Osteoblast (primary cell): ENCODE measurements around the gene SLC5A10. TPM values are rescaled to one million over a fixed set of nuclear protein-coding genes. Genes with fewer than 3 reads are reported as not detected.
"Not testable (repeated sequence)": the region's sequence is repeated elsewhere in the genome, so short reads cannot be mapped to it uniquely, and the experiment has no call there.

ENCODE experiments used
- DNase-seq: peaks from one replicate; pipeline ENCODE4 v3.0.0; 2011; ENCODE audit warnings: low spot score, mixed read lengths; ENCODE audit not compliant: insufficient read length; ENCODE audit errors: missing footprints
- H2AFZ ChIP-seq: 2 replicates; pipeline ENCODE4 v1.6.0; 2011; ENCODE audit warnings: mild to moderate bottlenecking, low read length
- H3K27ac ChIP-seq: 2 replicates; pipeline ENCODE4 v1.5.1; 2011; ENCODE audit warnings: mild to moderate bottlenecking, low read depth, low read length, moderate library complexity
- H3K27me3 ChIP-seq: 2 replicates; pipeline ENCODE4 v1.6.0; 2012; ENCODE audit warnings: mild to moderate bottlenecking, control low read depth, inconsistent platforms, low read length, moderate library complexity; ENCODE audit not compliant: insufficient read depth
- H3K36me3 ChIP-seq: 2 replicates; pipeline ENCODE4 v1.5.1; 2011; ENCODE audit warnings: mild to moderate bottlenecking, low read length, control low read depth, moderate library complexity; ENCODE audit not compliant: insufficient read depth
- H3K4me1 ChIP-seq: 2 replicates; pipeline ENCODE4 v1.5.1; 2011; ENCODE audit warnings: mild to moderate bottlenecking, low read length, control low read depth, moderate library complexity; ENCODE audit not compliant: insufficient read depth
- H3K4me2 ChIP-seq: 2 replicates; pipeline ENCODE4 v1.6.0; 2011; ENCODE audit warnings: mild to moderate bottlenecking, low read length; ENCODE audit not compliant: insufficient read depth
- H3K4me3 ChIP-seq: fragments of 200-600 bp; sonication (generic); 3 replicates; pipeline ENCODE4 v1.5.1; 2012; ENCODE audit warnings: mild to moderate bottlenecking, low read length, inconsistent platforms; ENCODE audit not compliant: insufficient read depth
- H3K79me2 ChIP-seq: 2 replicates; pipeline ENCODE4 v1.6.0; 2012; ENCODE audit warnings: mild to moderate bottlenecking, low read length, control low read depth, inconsistent platforms; ENCODE audit not compliant: insufficient read depth
- H3K9me3 ChIP-seq: 2 replicates; pipeline ENCODE4 v1.5.1; 2011; ENCODE audit warnings: low read depth, low read length, control low read depth
- H4K20me1 ChIP-seq: 2 replicates; pipeline ENCODE4 v1.6.0; 2012; ENCODE audit warnings: mild to moderate bottlenecking, low read length, control low read depth; ENCODE audit not compliant: insufficient read depth
- total RNA-seq: library from RNA; depleted of rRNA; stranded (reverse); fragments of >200 nt; gene quantifications from 2 replicates; pipeline ENCODE4 v1.2.3, GENCODE V29; 2012

The SLC5A10 gene
- total RNA-seq, 1 donor = not detected

- H3K4me2 ChIP-seq, H3K36me3 ChIP-seq, H3K4me3 ChIP-seq, H3K79me2 ChIP-seq, H4K20me1 ChIP-seq, H3K4me1 ChIP-seq, H3K9me3 ChIP-seq, H3K27me3 ChIP-seq, DNase-seq, H3K27ac ChIP-seq, H2AFZ ChIP-seq: not testable (repeated sequence)
Observed at GRCh38 chr17:19038007-19038406, 86.0 kb downstream of the SLC5A10 start.

- not testable (repeated sequence) for H2AFZ ChIP-seq, H3K4me3 ChIP-seq, DNase-seq, H3K4me2 ChIP-seq, H3K4me1 ChIP-seq, H4K20me1 ChIP-seq, H3K27ac ChIP-seq, H3K9me3 ChIP-seq, H3K36me3 ChIP-seq, H3K27me3 ChIP-seq, H3K79me2 ChIP-seq
Observed at GRCh38 chr17:19038730-19039129, 86.8 kb downstream of the SLC5A10 start.

GRCh38 chr17:19040350-19040749, 88.4 kb downstream of the SLC5A10 start:
- H3K9me3 ChIP-seq, H3K27me3 ChIP-seq, H3K4me3 ChIP-seq, H2AFZ ChIP-seq, H4K20me1 ChIP-seq, H3K36me3 ChIP-seq, H3K79me2 ChIP-seq, DNase-seq, H3K27ac ChIP-seq, H3K4me2 ChIP-seq, H3K4me1 ChIP-seq: not testable (repeated sequence)

GRCh38 chr17:19041871-19042270, 89.9 kb downstream of the SLC5A10 start:
- not testable (repeated sequence) for H3K27ac ChIP-seq, H3K4me1 ChIP-seq, H3K36me3 ChIP-seq, H3K27me3 ChIP-seq, DNase-seq, H3K4me2 ChIP-seq, H3K4me3 ChIP-seq, H3K9me3 ChIP-seq, H3K79me2 ChIP-seq, H2AFZ ChIP-seq, H4K20me1 ChIP-seq

- not testable (repeated sequence) for H3K27me3 ChIP-seq, H4K20me1 ChIP-seq, H3K79me2 ChIP-seq, H3K9me3 ChIP-seq, H3K4me2 ChIP-seq, H2AFZ ChIP-seq, DNase-seq, H3K4me1 ChIP-seq, H3K36me3 ChIP-seq, H3K4me3 ChIP-seq, H3K27ac ChIP-seq
Observed at GRCh38 chr17:19042369-19042768, 90.4 kb downstream of the SLC5A10 start.

GRCh38 chr17:19043032-19043431, 91.1 kb downstream of the SLC5A10 start:
- not testable (repeated sequence) for H3K9me3 ChIP-seq, H2AFZ ChIP-seq, H3K27ac ChIP-seq

GRCh38 chr17:19044643-19045042, 92.7 kb downstream of the SLC5A10 start:
- not testable (repeated sequence) for H3K36me3 ChIP-seq, H3K9me3 ChIP-seq, H3K4me2 ChIP-seq, H2AFZ ChIP-seq, DNase-seq, H3K4me1 ChIP-seq, H3K27me3 ChIP-seq, H4K20me1 ChIP-seq, H3K79me2 ChIP-seq, H3K4me3 ChIP-seq, H3K27ac ChIP-seq

More at GRCh38 chr17:19043032-19043431, 91.1 kb downstream of the SLC5A10 start:
- not testable (repeated sequence) for H3K36me3 ChIP-seq, H3K4me2 ChIP-seq, H3K4me3 ChIP-seq, H3K79me2 ChIP-seq, H3K4me1 ChIP-seq, H3K27me3 ChIP-seq, DNase-seq, H4K20me1 ChIP-seq

GRCh38 chr17:19046782-19047375, 94.9 kb downstream of the SLC5A10 start, which contains the start of gene GRAP:
Gene GRAP, minus strand, starts transcription at chr17:19046957. Its CDS starts 31 bp downstream, at chr17:19046926.
- not testable (repeated sequence) for H2AFZ ChIP-seq, DNase-seq, H4K20me1 ChIP-seq, H3K27me3 ChIP-seq, H3K4me2 ChIP-seq, H3K79me2 ChIP-seq, H3K4me3 ChIP-seq, H3K4me1 ChIP-seq, H3K27ac ChIP-seq, H3K9me3 ChIP-seq, H3K36me3 ChIP-seq

GRCh38 chr17:19047510-19047909, 95.5 kb downstream of the SLC5A10 start:
- H3K27ac ChIP-seq, H3K4me3 ChIP-seq, H3K4me2 ChIP-seq, H3K27me3 ChIP-seq, H4K20me1 ChIP-seq, H3K36me3 ChIP-seq, H3K79me2 ChIP-seq, H3K4me1 ChIP-seq, H2AFZ ChIP-seq, H3K9me3 ChIP-seq, DNase-seq: not testable (repeated sequence)
